Activated CD4-positive, alpha-beta T cell treated with anti-CD3 and anti-CD28 coated beads, Interleukin-2, amount 50 U/mL, for 1 hour (primary cell): ENCODE data around the gene CHKB.

Experiments used
- DNase-seq: peaks from one replicate; pipeline ENCODE4 v3.0.0-alpha.2; 2020

The CHKB gene

GRCh38 chr22:50571264-50572175 is 11.1 kb downstream of the CHKB start:
- DNase-seq = no peak

GRCh38 chr22:50570861-50571260 is 11.8 kb downstream of the CHKB start:
- DNase-seq = no peak

- DNase-seq = no peak
These were observed 12.6 kb downstream of the CHKB start for GRCh38 chr22:50569896-50570535.

- DNase-seq = no peak
These were observed 13.6 kb downstream of the CHKB start for GRCh38 chr22:50569041-50569459.

DNA sequence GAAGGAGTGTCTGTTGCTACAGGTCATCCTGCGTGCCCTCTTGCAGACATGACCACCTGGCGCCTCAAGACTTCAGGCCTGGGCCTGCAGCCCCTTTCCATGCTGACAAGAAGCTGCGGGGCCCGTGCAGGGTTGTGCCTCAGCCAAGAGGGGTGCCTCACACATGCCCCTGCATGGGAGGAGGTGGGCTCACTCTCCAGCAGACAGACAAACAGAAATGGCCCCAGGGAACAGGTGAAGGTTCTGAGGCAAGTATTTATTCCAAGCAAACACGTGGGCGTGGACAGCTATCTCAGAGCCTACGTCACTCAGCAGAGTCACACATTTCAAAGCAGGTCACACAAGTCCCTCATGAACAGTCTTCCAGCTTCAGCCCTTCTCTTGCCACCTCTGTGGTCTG is 14.0 kb downstream of the CHKB start:
- DNase-seq = no peak

- no peak for DNase-seq
These were observed 14.9 kb downstream of the CHKB start for GRCh38 chr22:50567721-50568252.

GRCh38 chr22:50564289-50564688 is 18.4 kb downstream of the CHKB start:
- DNase-seq = no peak

GRCh38 chr22:50563413-50564160 is 19.1 kb downstream of the CHKB start:
- DNase-seq = no peak

- DNase-seq = peak; percentile 97
These were observed 19.9 kb downstream of the CHKB start, which contains the start of gene SYCE3 for GRCh38 chr22:50562523-50563412. TSS of gene SYCE3 (minus strand) at chr22:50562919. CDS start at chr22:50556405, 6,514 bp downstream.

DNA sequence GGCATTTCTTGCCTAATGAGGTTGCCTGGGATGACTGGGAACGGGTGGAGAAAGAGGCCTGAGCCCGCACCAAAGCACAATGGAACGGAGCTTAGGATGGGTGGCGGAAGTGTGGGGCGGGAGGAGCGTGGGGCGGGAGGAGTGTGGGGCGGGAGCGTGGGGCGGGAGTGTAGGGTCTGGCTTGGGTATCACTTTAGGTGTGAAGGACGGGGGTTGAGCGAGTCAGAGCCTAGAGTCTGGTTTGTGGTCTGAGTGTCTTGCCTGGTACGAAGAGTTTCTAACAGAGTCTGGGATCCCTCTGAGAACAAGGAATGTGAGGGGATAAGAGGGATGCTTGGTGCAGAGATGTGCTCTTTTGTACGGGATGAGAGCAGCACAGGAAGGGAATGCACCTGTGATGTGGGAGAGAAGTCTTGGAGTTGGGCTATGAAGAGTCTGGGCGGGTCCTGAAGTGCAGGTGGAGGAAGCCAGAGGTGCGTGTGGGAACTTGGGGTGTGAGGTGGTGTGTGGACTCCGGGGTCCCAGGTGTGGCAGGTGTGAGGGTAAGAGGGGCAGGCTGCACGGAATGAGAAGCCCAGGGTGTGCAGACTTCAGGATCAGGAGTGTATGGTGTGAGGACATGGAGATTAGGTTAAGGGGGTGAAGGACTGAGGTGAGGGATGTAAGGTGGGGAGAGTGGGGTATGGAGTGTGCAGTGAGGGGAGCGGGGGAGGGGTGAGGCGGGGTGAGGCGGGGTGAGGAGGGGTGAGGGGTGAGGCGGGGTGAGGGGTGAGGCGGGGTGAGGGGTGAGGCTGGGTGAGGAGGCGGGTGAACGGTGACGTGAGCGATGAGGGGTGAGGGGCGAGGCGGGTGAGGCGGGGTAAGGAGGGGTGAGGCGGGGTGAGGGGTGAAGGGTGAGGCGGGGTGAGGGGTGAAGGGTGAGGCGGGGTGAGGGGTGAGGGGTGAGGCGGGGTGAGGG is 21.0 kb downstream of the CHKB start:
- no peak for DNase-seq

- DNase-seq = no peak
These were observed 22.6 kb downstream of the CHKB start for GRCh38 chr22:50560034-50560433.

- no peak for DNase-seq
These were observed 25.9 kb downstream of the CHKB start for GRCh38 chr22:50556703-50557102.

GRCh38 chr22:50553310-50553709 is 29.3 kb downstream of the CHKB start:
- DNase-seq = no peak

DNA sequence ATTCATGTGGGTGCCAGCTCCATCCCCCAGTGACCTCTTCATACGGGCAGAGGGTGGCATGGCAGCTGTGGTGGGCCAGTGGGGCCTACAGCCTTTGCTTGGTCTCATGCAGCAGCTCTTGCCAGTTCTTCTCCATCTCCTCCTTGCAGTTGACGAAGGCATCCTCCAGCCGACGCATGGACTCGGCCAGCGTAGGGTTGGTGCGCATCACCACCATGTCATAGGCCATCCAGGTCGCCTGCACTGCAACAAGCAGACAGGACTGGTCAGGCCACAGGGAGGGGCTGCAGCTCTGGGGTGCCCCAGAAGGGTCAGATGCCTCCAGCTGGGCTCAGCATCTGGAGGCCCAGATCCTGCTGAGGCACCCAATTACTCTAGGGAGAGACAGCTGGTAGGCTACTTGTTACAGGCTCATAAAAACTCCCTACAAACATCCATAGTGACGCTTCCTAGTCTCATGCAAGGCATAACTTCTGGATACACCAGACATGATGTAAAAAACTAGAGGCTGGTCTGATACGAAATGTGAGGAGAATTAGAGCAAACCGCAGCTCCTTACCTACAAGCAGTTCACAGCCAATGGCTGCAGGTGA is 31.4 kb downstream of the CHKB start:
- no peak for DNase-seq

GRCh38 chr22:50550395-50550794 is 32.3 kb downstream of the CHKB start:
- no peak for DNase-seq

GRCh38 chr22:50548921-50549790 is 33.5 kb downstream of the CHKB start:
- no peak for DNase-seq

DNA sequence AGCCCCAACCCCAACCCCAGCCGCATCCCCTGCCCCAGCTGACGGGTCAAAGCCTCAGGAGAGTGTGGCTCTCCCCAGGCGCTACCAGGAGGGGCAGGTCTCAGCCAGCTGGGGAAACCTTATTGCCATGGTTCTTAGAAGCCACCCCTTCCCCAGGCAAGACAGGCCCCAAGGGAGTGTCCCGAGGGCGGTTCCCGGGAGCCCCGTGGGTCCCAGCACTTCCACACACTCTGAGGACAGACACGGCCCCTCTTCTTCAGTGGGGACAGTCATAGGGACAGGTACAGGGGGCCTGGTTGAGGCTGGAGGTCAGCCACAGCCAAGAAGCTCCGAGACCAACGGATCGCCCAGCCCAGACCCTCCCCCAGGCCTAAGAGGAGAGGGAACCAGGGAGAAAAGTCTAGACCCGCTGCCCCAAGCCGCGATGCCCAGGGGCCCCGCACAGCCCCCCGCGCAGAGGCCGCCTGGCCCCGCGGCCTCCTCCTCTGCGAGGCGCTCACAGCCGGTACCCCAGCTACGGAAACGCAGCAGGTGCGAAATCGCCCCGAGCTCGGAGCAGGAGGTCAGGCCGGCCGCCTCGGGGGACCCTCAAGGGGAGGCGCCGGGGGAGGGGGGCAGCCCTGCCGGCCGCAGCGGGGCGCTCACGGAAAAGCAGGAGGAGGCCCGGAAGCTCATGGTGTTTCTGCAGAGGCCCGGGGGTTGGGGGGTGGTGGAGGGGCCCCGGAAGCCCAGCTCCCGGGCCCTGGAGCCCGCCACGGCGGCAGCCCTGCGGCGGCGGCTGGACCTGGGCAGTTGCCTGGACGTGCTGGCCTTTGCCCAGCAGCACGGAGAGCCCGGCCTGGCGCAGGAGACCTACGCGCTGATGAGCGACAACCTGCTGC is 34.4 kb downstream of the CHKB start:
- peak; percentile 54 for DNase-seq

DNA sequence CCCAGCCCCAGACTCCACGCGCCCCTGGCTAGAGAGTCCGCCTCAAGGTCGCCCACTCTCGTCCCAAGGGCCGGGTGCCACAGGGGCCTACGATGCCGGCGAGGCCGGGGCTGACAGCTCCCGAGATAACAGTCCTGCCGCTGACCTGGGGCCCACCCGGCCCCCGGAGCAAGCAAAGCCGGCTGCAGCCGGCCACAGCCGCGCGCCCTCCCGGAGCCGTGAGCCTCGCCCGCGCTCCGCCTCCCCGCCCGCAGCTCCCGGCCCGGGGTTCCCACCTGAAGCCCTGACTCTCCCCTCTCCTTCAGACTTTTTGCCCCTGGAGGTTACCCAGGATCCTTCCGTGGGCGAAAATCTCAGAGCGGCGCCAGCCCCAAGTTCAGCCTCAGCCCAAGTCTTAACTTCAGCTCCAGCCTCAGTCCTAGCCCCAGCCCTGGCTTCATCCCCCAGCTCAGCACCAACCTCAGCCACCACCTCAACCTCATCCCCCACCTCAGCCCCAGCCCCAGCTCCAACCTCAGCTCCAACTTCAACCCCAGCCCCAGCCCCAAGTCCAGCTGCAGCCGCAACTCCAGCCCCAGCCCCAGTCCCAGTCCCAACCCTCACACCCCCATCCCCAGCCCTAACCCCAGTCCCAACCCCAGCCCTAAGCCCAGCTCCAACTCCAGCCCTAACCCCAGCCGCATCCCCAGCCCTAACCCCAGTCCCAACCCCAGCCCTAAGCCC is 35.2 kb downstream of the CHKB start:
- no peak for DNase-seq
